Keratinocyte (primary cell): ENCODE results near the gene CACNG4. TPM values are rescaled to one million over a fixed set of nuclear protein-coding genes. Genes with fewer than 3 reads are reported as not detected.

Experiments
- DNase-seq: peaks from one replicate; pipeline ENCODE4 v3.0.0-alpha.2; 2011; ENCODE audit warnings: low read depth, missing footprints, low spot score
- FAIRE-seq: peaks from 2 replicates; lab custom pipeline; 2011; peaks lifted over from hg19 to GRCh38; lab: Jason Lieb, UNC
- H2AFZ ChIP-seq: 2 replicates; pipeline ENCODE4 v1.6.0; 2012; ENCODE audit warnings: low read length, control low read depth, inconsistent platforms; ENCODE audit not compliant: control insufficient read depth
- H3K27ac ChIP-seq: 2 replicates; pipeline ENCODE4 v1.5.1; 2011; ENCODE audit warnings: low read length; ENCODE audit not compliant: control insufficient read depth, insufficient read depth
- H3K27me3 ChIP-seq: 3 replicates; pipeline ENCODE4 v1.6.0; 2011; ENCODE audit warnings: low read length; ENCODE audit not compliant: control insufficient read depth, insufficient read depth; ENCODE audit errors: extremely low read depth
- H3K36me3 ChIP-seq, 2 experiments: 2 replicates in 1 of 2; 3 replicates in 1 of 2; pipeline ENCODE4 v1.5.1; 2011; ENCODE audit warnings: low read length in 2 of 2, mild to moderate bottlenecking in 1 of 2; ENCODE audit not compliant: control insufficient read depth in 2 of 2, insufficient read depth in 2 of 2; ENCODE audit errors: extremely low read depth in 1 of 2
- H3K4me1 ChIP-seq: 3 replicates; pipeline ENCODE4 v1.5.1; 2011; ENCODE audit warnings: low read length; ENCODE audit not compliant: control insufficient read depth, insufficient read depth; ENCODE audit errors: extremely low read depth
- H3K4me2 ChIP-seq: 3 replicates; pipeline ENCODE4 v1.6.0; 2011; ENCODE audit warnings: low read depth, low read length; ENCODE audit not compliant: control insufficient read depth, insufficient read depth; ENCODE audit errors: extremely low read depth
- H3K4me3 ChIP-seq, 3 experiments: fragments of 200-600 bp in 1 of 3; sonication (generic) in 1 of 3; 2 replicates in 2 of 3; 3 replicates in 1 of 3; pipeline ENCODE4 v1.5.1; 2011 to 2016; ENCODE audit warnings: low read length in 3 of 3, mild to moderate bottlenecking in 3 of 3, control low read depth in 2 of 3, inconsistent platforms in 1 of 3, low read depth in 1 of 3, mixed read lengths in 1 of 3, mixed run types in 1 of 3, moderate library complexity in 1 of 3; ENCODE audit not compliant: control insufficient read depth in 2 of 3, insufficient read depth in 2 of 3; ENCODE audit errors: extremely low read depth in 1 of 3
- H3K79me2 ChIP-seq: 2 replicates; pipeline ENCODE4 v1.6.0; 2012; ENCODE audit warnings: low read length; ENCODE audit not compliant: control insufficient read depth, insufficient read depth
- H3K9ac ChIP-seq: 3 replicates; pipeline ENCODE4 v1.6.0; 2011; ENCODE audit warnings: low read length; ENCODE audit not compliant: control insufficient read depth, insufficient read depth; ENCODE audit errors: extremely low read depth
- H3K9me1 ChIP-seq: 3 replicates; pipeline ENCODE4 v1.6.0; 2011; ENCODE audit warnings: low read length; ENCODE audit not compliant: control insufficient read depth, insufficient read depth; ENCODE audit errors: extremely low read depth
- H3K9me3 ChIP-seq: 2 replicates; pipeline ENCODE4 v1.5.1; 2012; ENCODE audit warnings: low read depth, low read length; ENCODE audit not compliant: control insufficient read depth
- H4K20me1 ChIP-seq: 3 replicates; pipeline ENCODE4 v1.6.0; 2011; ENCODE audit warnings: low read length; ENCODE audit not compliant: control insufficient read depth, insufficient read depth; ENCODE audit errors: extremely low read depth
- EZH2 ChIP-seq: IDR thresholded peaks from one replicate; pipeline ENCODE4 v1.6.1; 2012; ENCODE audit warnings: inconsistent platforms, mild to moderate bottlenecking, low read length, moderate library complexity
- dilution Hi-C: fragments of 300-500 bp; cut with MboI; formaldehyde crosslinking; loops from one replicate; pipeline ENCODE4 v1.7.0; 2020; ENCODE audit warnings: low sequenced_read_pairs; ENCODE audit not compliant: extremely low pct_ligation_motif_present
- polyA plus RNA-seq, 5 experiments: library from polyadenylated mRNA; depleted of rRNA in 3 of 5; stranded (reverse) in 3 of 5; stranded (forward) in 1 of 5; unstranded in 1 of 5; fragments of >200 nt; gene quantifications; 1 replicate in 1 of 5; 2 replicates in 3 of 5; 3 replicates in 1 of 5; pipeline versions ENCODE4 v1.2.1 to v1.2.3, GENCODE V29; 2011 to 2012; ENCODE audit warnings: missing spikeins in 2 of 5, low read depth in 1 of 5, low replicate concordance in 1 of 5
- TF ChIP-seq, protein P1 (sequence below), 3 experiments: IDR thresholded peaks in 1 of 3; conservative IDR thresholded peaks in 1 of 3; optimal IDR thresholded peaks in 1 of 3; 2 replicates in 2 of 3; 3 replicates in 1 of 3; pipeline versions ENCODE3 to v1.5.1; 2011; ENCODE audit warnings: low read length in 3 of 3, mild to moderate bottlenecking in 3 of 3, moderate library complexity in 2 of 3, control low read depth in 1 of 3, inconsistent platforms in 1 of 3; ENCODE audit not compliant: insufficient read depth in 2 of 3; ENCODE audit errors: extremely low read depth in 1 of 3

CACNG4 gene
- polyA plus RNA-seq, 1 donor (not counting 4 experiments of a cell fraction or from before 2014, with no cell fraction given), result not detected

DNA sequence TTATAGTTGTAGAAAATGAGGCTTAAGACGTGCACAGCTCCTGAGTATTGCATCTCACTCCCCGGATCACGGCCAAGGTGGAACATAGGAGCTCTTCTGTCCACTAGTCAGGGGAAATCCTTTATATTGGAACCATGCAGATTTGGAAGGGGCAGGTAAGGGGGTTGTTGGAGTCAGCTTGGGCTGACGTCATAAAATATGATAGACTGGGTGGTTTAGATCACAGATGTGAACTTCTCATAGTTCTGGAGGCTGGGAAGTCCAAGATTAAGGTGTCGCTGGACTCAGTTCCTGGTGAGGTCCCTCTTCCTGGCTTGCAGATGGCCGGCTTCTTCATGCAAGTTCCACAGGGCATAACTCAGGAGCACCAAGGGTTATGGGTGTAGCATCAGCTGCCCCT, 5.6 kb downstream of the CACNG4 start:
- TF ChIP-seq, protein P1, sequence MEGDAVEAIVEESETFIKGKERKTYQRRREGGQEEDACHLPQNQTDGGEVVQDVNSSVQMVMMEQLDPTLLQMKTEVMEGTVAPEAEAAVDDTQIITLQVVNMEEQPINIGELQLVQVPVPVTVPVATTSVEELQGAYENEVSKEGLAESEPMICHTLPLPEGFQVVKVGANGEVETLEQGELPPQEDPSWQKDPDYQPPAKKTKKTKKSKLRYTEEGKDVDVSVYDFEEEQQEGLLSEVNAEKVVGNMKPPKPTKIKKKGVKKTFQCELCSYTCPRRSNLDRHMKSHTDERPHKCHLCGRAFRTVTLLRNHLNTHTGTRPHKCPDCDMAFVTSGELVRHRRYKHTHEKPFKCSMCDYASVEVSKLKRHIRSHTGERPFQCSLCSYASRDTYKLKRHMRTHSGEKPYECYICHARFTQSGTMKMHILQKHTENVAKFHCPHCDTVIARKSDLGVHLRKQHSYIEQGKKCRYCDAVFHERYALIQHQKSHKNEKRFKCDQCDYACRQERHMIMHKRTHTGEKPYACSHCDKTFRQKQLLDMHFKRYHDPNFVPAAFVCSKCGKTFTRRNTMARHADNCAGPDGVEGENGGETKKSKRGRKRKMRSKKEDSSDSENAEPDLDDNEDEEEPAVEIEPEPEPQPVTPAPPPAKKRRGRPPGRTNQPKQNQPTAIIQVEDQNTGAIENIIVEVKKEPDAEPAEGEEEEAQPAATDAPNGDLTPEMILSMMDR (optimal IDR thresholded peaks at IDR 0.05 in 1 of 3, IDR thresholded peaks at IDR 0.05 in 1 of 3, conservative IDR thresholded peaks at IDR 0.05 in 1 of 3; ENCODE audit: extremely low read depth in 1 of 3, insufficient read depth in 2 of 3, low read length in 3 of 3), result no peak
- TF ChIP-seq EZH2, result no peak
- no peak for FAIRE-seq
- H3K36me3 ChIP-seq, result no peaks in the 10 kb centered on the region

DNA sequence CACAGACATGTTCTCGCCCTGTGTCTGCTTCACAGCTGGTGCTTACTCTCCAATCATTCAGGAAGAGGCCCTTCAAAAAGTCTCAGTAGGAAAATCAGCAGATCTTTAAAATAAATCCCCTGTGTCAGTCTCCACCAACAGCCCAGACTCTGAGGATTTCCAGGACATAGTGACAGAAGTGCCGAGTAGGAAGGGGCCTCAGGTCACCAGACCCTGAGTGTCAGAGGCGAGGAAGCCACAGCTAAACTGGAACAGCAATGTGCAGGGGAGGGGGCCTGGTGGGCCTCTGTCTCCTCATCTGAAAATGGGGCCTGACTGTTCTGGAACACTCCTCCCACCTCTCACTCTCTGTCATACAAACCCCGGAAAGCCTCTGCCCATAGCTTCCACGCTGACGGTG, 6.3 kb downstream of the CACNG4 start:
- Histone ChIP-seq H3K79me2 (no peaks in the 10 kb centered on the region), H4K20me1 (no peaks in the 10 kb centered on the region), H3K9ac (no peak overlapping the region), H3K4me3 (no peak overlapping the region), H3K4me2 (no peak overlapping the region), H3K27me3 (peaks cover 45% of the 10 kb centered on the region), H3K9me1 (no peaks in the 10 kb centered on the region), H3K36me3 (no peaks in the 10 kb centered on the region), H3K4me1 (peaks cover 8% of the 10 kb centered on the region), H3K9me3 (no peaks in the 10 kb centered on the region), H3K27ac (no peak overlapping the region), H2AFZ (no peak overlapping the region)
- DNase-seq (no peak), FAIRE-seq (no peak)
- dilution Hi-C loops, result no loop called here
- no peak for TF ChIP-seq EZH2
- TF ChIP-seq, protein P1 (optimal IDR thresholded peaks at IDR 0.05 in 1 of 3, IDR thresholded peaks at IDR 0.05 in 1 of 3, conservative IDR thresholded peaks at IDR 0.05 in 1 of 3; ENCODE audit: extremely low read depth in 1 of 3, insufficient read depth in 2 of 3, low read length in 3 of 3), result no peak

More for the DNA sequence above, 5.6 kb downstream of the CACNG4 start:
- Histone ChIP-seq H3K9me1 (no peaks in the 10 kb centered on the region), H3K27me3 (peaks cover 46% of the 10 kb centered on the region), H4K20me1 (no peaks in the 10 kb centered on the region), H3K9me3 (no peaks in the 10 kb centered on the region), H3K79me2 (no peaks in the 10 kb centered on the region), H3K27ac (no peak overlapping the region), H3K4me2 (no peak overlapping the region), H2AFZ (no peak overlapping the region), H3K4me1 (peaks cover 10% of the 10 kb centered on the region), H3K4me3 (no peak overlapping the region), H3K9ac (no peak overlapping the region)
- DNase-seq, result no peak
- dilution Hi-C loops, result no loop called here
